ENCODE data around the gene MYO15B. TPM values are rescaled to one million over a fixed set of nuclear protein-coding genes. Genes with fewer than 3 reads are reported as not detected.

The MYO15B gene
- total and polyA plus RNA-seq, 2 of the 13 experiments (the other 11 are each of a cell fraction or from before 2014, with no cell fraction given), result 2.8 to 8.1 TPM

DNA sequence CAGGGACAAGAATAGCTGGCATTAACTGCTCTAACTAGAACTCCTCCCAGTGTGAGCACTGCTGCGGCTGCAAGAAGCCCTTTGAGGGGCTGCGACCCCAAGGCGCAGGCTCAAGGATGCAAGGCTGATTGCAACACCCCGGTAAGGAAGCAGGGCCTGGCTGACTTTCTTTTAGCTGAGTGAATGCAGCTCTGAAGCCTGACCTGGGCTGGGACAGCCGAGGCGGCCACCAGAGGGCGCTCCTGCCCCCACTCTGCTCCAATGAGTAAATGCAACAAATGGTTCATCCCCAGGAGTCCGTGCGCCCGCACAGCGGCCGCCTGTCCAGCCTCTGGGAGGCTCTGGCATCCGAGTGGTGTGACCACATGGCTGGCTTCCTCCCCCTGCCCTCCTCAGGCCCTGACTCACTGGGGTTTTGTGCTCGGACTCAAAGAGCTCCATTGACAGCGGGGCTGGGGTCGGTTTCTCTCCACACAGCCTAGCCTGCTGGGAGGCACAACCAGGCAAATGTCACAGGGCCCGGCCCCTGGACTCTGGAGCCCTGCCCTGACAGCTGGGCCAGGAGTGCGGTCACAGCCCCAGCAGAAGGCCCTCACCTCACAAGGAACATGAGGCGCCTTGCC is 45.4 kb downstream of the MYO15B start, which contains the start of gene SMIM5:
Gene SMIM5 (plus strand): TSS at position 572 of the 623 bp plus-strand sequence. CDS start 6,768 bp downstream, outside the sequence.
- intact Hi-C loops (cut with micrococcal nuclease; ENCODE audit: unreplicated experiment) (loop anchor here (1.0 kb wide), 4 partner anchors 13 to 115 kb away; partner anchors contain the start of genes RECQL5 and SAP30BP), in situ Hi-C loops (cut with HindIII; ENCODE audit: extremely low pct_ligation_motif_present, low pct_unique_long_range_greater_than_20kb) (no loop called here)
- H3K4me3 ChIP-seq (replicated peaks in 1 of 3; ENCODE audit: insufficient read depth in 1 of 3, low read depth in 2 of 3, low read length in 3 of 3), result peak within 1 kb of the TSS in 2 of 3 experiments; percentile 21 to 59; a peak in 2 of 6 replicates
- 2% methylated on average over 7 of the region's 19 CpGs for WGBS (ENCODE audit: low lambda C conversion rate)
- FAIRE-seq (peak; percentile 81), ATAC-seq (peak; percentile 87), DNase-seq (ENCODE audit: low spot score) (peak; percentile 74)
- H3K36me3 ChIP-seq (replicated peaks in 1 of 2; ENCODE audit: control insufficient read depth in 1 of 2, insufficient read depth in 2 of 2, low read length in 2 of 2), result peaks cover 20 to 24% of the 10 kb centered on the region in 2 experiments; a peak in 4 of 5 replicates
- no peaks in the 10 kb centered on the region for H3K9me3 ChIP-seq (ENCODE audit: low read length)
- H3K27me3 ChIP-seq (ENCODE audit: control insufficient read depth in 1 of 2, insufficient read depth in 2 of 2, low read length in 2 of 2), result no peaks in the 10 kb centered on the region
- H4K20me1 ChIP-seq (ENCODE audit: insufficient read depth, low read length), result peaks cover 4% of the 10 kb centered on the region; the same call in 1 of the 2 replicates
- peaks cover 19% of the 10 kb centered on the region for H3K4me1 ChIP-seq (ENCODE audit: insufficient read depth, low read length)
- H3K9ac ChIP-seq (ENCODE audit: insufficient read depth, low read depth, low read length), result peak within 1 kb of the TSS; percentile 27; the same call in 1 of the 2 replicates
- POLR2A ChIA-PET, result interaction anchor here (0.6 to 2.1 kb wide), 16 partner anchors 11 to 147 kb away, joined by 3 to 28 read pairs (median 6); partner anchors contain the start of genes RECQL5 and SAP30BP
- no TSS peak for BruUV-seq (replicated peaks)
- CTCF ChIA-PET (ENCODE audit: low intra/inter-chr PET ratio, low total read pairs), result interaction anchor here (0.9 to 5.1 kb wide), 7 partner anchors 17 to 207 kb away, joined by 3 to 102 read pairs (median 4); no protein-coding TSS in a partner anchor
- no peaks in the 10 kb centered on the region for H3K79me2 ChIP-seq (ENCODE audit: insufficient read depth, low read length)
- H3K27ac ChIP-seq (ENCODE audit: extremely low read length, insufficient read depth, low read length), result peak within 1 kb of the TSS; percentile 50
- no peak within 1 kb of the TSS for H2AFZ ChIP-seq (ENCODE audit: low read length)
- peak within 1 kb of the TSS; percentile 76 for H3K4me2 ChIP-seq (ENCODE audit: low read depth, low read length)
- TF ChIP-seq ZNF616 (CRISPR knock-in tag; IDR thresholded peaks at IDR 0.05; ENCODE audit: low read depth), result 0 out of 2 replicates have a peak, but pooled peaks have one; percentile 31
- TF ChIP-seq STAG1 (CRISPR knock-in tag; IDR thresholded peaks at IDR 0.05), result peak; percentile 79
- TF ChIP-seq ZFP37 (CRISPR knock-in tag; IDR thresholded peaks at IDR 0.05; ENCODE audit: borderline replicate concordance), result no peak
- 0 out of 2 replicates have a peak, but pooled peaks have one; percentile 61 for TF ChIP-seq TSC22D2 (CRISPR knock-in tag; IDR thresholded peaks at IDR 0.05; ENCODE audit: borderline replicate concordance)
- peak; percentile 74 for TF ChIP-seq ZNF501 (CRISPR knock-in tag; IDR thresholded peaks at IDR 0.05)
- TF ChIP-seq, protein P1, sequence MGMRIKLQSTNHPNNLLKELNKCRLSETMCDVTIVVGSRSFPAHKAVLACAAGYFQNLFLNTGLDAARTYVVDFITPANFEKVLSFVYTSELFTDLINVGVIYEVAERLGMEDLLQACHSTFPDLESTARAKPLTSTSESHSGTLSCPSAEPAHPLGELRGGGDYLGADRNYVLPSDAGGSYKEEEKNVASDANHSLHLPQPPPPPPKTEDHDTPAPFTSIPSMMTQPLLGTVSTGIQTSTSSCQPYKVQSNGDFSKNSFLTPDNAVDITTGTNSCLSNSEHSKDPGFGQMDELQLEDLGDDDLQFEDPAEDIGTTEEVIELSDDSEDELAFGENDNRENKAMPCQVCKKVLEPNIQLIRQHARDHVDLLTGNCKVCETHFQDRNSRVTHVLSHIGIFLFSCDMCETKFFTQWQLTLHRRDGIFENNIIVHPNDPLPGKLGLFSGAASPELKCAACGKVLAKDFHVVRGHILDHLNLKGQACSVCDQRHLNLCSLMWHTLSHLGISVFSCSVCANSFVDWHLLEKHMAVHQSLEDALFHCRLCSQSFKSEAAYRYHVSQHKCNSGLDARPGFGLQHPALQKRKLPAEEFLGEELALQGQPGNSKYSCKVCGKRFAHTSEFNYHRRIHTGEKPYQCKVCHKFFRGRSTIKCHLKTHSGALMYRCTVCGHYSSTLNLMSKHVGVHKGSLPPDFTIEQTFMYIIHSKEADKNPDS (CRISPR knock-in tag; IDR thresholded peaks at IDR 0.05), result no peak
- peak; percentile 63; the same call in 1 of the 2 replicates for TF ChIP-seq UBTF (CRISPR knock-in tag; IDR thresholded peaks at IDR 0.05)
- peak; percentile 73; the same call in 1 of the 2 replicates for TF ChIP-seq MXD4 (CRISPR knock-in tag; IDR thresholded peaks at IDR 0.05)
- TF ChIP-seq HNRNPL (IDR thresholded peaks at IDR 0.05; ENCODE audit: low read depth, low read length), result 0 out of 2 replicates have a peak, but pooled peaks have one; percentile 51
- TF ChIP-seq ARID4A (CRISPR knock-in tag; IDR thresholded peaks at IDR 0.05; ENCODE audit: borderline replicate concordance), result no peak
- TF ChIP-seq HIC2 (CRISPR knock-in tag; IDR thresholded peaks at IDR 0.05; ENCODE audit: low read depth), result peak; percentile 44; the same call in 1 of the 2 replicates

Measured in HepG2 (cell line).